Panc1 (cell line): ENCODE data around the gene ST3GAL5.

Experiments
- CTCF ChIP-seq: fragments of 450-650 bp; IDR thresholded peaks from 2 replicates; pipeline ENCODE4 v1.5.1; 2017; ENCODE audit warnings: mild to moderate bottlenecking
- SIN3A ChIP-seq: IDR thresholded peaks from 2 replicates; pipeline ENCODE4 v1.6.1; 2012; ENCODE audit warnings: low read depth, mild to moderate bottlenecking, low read length, moderate library complexity, borderline replicate concordance; ENCODE audit not compliant: insufficient read depth
- TCF7L2 ChIP-seq: IDR thresholded peaks from 2 replicates; pipeline ENCODE4 v1.6.1; 2011; ENCODE audit warnings: mild to moderate bottlenecking, low read depth, low read length, inconsistent platforms
- TF ChIP-seq, protein P1 (sequence below), 2 experiments: IDR thresholded peaks; 2 replicates each; pipeline ENCODE4 v1.6.1; 2011 to 2012; ENCODE audit warnings: low read depth in 2 of 2, control low read depth in 1 of 2, low read length in 1 of 2, mild to moderate bottlenecking in 1 of 2, moderate library complexity in 1 of 2; ENCODE audit not compliant: insufficient read depth in 1 of 2

- TF ChIP-seq, protein P1, sequence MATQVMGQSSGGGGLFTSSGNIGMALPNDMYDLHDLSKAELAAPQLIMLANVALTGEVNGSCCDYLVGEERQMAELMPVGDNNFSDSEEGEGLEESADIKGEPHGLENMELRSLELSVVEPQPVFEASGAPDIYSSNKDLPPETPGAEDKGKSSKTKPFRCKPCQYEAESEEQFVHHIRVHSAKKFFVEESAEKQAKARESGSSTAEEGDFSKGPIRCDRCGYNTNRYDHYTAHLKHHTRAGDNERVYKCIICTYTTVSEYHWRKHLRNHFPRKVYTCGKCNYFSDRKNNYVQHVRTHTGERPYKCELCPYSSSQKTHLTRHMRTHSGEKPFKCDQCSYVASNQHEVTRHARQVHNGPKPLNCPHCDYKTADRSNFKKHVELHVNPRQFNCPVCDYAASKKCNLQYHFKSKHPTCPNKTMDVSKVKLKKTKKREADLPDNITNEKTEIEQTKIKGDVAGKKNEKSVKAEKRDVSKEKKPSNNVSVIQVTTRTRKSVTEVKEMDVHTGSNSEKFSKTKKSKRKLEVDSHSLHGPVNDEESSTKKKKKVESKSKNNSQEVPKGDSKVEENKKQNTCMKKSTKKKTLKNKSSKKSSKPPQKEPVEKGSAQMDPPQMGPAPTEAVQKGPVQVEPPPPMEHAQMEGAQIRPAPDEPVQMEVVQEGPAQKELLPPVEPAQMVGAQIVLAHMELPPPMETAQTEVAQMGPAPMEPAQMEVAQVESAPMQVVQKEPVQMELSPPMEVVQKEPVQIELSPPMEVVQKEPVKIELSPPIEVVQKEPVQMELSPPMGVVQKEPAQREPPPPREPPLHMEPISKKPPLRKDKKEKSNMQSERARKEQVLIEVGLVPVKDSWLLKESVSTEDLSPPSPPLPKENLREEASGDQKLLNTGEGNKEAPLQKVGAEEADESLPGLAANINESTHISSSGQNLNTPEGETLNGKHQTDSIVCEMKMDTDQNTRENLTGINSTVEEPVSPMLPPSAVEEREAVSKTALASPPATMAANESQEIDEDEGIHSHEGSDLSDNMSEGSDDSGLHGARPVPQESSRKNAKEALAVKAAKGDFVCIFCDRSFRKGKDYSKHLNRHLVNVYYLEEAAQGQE (IDR thresholded peaks at IDR 0.05; ENCODE audit: insufficient read depth in 1 of 2, low read depth in 2 of 2, low read length in 1 of 2), result no peak
- no peak for TF ChIP-seq CTCF
- TF ChIP-seq TCF7L2, result no peak
- no peak for TF ChIP-seq SIN3A
Measured at GRCh38 chr2:85926526-85926925, 37.7 kb upstream of the ST3GAL5 start.
